SK-N-SH treated with all-trans-retinoic acid at 6 μM for 48 hours (cell line): ENCODE measurements around the gene SCIN.

Experiments used
- OSR1 ChIP-seq: fragments of 250-450 bp; sonication (Bioruptor Pico); IDR thresholded peaks from 2 replicates; pipeline ENCODE4 v1.8.0; 2022; ENCODE audit warnings: moderate library complexity, mild to moderate bottlenecking, inconsistent platforms
- RARB ChIP-seq: fragments of 250-450 bp; sonication (Bioruptor Pico); IDR thresholded peaks from 2 replicates; pipeline ENCODE4 v1.8.0; 2021; ENCODE audit warnings: mild to moderate bottlenecking, moderate library complexity
- ZC3H10 ChIP-seq: fragments of 250-450 bp; sonication (Bioruptor Pico); IDR thresholded peaks from 2 replicates; pipeline ENCODE4 v1.5.1; 2021; ENCODE audit warnings: mild to moderate bottlenecking, moderate library complexity
- TF ChIP-seq, protein P1 (sequence below): fragments of 250-450 bp; sonication (Bioruptor Pico); IDR thresholded peaks from 2 replicates; pipeline ENCODE4 v1.5.0; 2020; ENCODE audit warnings: mild to moderate bottlenecking, moderate library complexity

DNA sequence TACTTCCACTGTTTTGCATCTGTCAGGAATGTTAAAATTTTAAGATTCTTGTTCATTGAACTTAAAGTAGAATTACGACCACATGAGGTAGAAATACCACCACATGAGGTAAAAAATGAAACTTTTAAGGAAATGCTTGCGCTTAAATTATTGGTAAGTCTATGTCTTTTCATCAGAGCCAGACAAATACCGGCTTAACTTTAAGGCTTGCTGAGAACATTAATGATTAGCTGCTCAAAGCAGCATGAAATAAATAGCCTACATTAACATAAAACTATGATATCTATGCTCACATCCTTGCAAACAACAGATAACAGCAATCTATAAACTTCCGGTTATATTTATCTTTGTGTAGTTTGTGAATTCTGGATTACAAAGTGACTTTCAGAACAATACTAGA is 26.9 kb upstream of the SCIN start:
- TF ChIP-seq OSR1 (CRISPR knock-in tag) = no peak
- TF ChIP-seq, protein P1, sequence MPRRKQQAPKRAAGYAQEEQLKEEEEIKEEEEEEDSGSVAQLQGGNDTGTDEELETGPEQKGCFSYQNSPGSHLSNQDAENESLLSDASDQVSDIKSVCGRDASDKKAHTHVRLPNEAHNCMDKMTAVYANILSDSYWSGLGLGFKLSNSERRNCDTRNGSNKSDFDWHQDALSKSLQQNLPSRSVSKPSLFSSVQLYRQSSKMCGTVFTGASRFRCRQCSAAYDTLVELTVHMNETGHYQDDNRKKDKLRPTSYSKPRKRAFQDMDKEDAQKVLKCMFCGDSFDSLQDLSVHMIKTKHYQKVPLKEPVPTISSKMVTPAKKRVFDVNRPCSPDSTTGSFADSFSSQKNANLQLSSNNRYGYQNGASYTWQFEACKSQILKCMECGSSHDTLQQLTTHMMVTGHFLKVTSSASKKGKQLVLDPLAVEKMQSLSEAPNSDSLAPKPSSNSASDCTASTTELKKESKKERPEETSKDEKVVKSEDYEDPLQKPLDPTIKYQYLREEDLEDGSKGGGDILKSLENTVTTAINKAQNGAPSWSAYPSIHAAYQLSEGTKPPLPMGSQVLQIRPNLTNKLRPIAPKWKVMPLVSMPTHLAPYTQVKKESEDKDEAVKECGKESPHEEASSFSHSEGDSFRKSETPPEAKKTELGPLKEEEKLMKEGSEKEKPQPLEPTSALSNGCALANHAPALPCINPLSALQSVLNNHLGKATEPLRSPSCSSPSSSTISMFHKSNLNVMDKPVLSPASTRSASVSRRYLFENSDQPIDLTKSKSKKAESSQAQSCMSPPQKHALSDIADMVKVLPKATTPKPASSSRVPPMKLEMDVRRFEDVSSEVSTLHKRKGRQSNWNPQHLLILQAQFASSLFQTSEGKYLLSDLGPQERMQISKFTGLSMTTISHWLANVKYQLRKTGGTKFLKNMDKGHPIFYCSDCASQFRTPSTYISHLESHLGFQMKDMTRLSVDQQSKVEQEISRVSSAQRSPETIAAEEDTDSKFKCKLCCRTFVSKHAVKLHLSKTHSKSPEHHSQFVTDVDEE (CRISPR knock-in tag) = no peak
- TF ChIP-seq RARB (CRISPR knock-in tag) = no peak
- no peak for TF ChIP-seq ZC3H10
